Stimulated activated CD4-positive, alpha-beta T cell treated with anti-CD3 and anti-CD28 coated beads, TNF-alpha, amount 100 ng/mL, for 48 hours (primary cell): ENCODE data around the gene KLHDC9.
"Not testable (repeated sequence)": the region's sequence is repeated elsewhere in the genome, so short reads cannot be mapped to it uniquely, and the experiment has no call there.

Experiments used
- DNase-seq, 3 donors: peaks; one replicate each; pipeline ENCODE4 v3.0.0-alpha.2; 2020; ENCODE audit warnings: low read depth in 3 of 3

KLHDC9 gene

DNA sequence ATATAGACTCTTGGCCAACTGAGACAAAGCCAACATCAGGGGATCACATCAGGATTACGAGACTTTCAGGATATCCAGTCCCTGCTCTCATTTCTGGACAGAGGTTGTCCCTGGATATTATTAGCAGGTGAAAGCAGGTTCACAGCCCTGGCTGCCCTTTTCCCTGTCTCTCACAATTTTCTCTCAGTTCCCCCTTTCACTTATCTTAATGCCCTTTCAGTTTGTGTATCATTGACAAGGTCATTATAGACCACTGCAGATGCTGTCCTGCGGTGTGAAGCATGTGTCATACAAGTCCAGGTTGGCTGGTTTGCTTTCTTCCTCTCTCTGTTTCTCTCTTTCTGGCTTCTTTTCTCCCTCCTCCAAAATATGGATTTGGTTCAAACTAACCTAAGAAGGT lies 2.1 kb upstream of the KLHDC9 start:
- no peak for DNase-seq

DNA sequence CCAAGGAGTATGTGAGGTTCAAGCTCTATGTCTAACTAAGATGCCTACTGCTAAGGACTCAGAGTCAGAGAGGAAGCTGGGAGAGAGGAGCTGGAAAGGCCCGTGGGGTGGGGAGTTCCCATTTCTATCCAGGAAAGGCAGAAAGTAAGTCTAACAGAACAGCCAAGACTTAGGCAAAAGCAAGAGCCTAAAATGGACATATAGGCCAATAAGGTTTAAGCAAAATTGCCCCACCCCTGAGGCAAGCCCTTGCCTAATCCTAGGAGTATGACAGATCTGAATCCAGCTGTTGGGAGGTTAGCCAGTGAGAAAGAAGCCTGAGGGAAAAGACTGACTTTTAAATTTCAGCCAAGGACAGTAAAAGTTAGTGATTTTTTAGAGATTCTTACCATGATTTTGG lies 1.6 kb upstream of the KLHDC9 start:
- no peak for DNase-seq

DNA sequence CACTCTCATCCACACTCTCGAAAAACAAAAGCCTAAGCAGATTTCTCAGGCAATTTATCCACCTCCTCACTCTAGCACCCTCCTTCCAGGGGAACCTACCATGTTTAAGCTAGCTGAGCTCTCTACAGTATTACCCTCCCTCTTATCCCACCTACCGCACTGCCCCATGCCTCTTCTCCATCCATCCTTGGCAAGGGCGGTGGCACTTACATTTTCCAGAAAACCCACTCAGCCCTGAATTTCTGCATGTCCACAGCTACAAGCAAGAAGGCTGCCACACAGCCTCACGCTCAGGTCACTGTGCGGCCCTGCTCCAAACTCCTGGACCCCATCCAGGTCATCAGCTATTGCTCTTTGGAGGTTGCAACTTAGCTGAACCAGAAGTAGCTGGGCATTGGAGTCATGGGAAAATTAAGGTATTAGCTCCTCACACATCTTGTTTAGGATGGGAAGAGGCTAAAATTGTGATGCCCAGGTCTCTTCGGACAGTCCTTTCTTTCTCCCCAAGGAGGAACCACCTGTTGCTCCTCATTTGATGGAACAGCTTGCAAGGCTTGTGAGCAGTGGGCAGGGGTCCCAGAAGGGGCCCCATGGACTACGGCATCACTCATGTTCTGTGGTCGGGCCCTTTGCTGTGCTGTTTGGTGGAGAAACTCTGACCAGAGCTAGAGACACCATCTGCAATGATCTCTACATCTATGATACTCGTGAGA lies 1.1 kb downstream of the KLHDC9 start:
- no peak for DNase-seq

GRCh38 chr1:161100556-161100955 lies 2.4 kb downstream of the KLHDC9 start:
- DNase-seq: no peak

- DNase-seq: no peak
These were observed 8.3 kb downstream of the KLHDC9 start for GRCh38 chr1:161106431-161106830.

DNA sequence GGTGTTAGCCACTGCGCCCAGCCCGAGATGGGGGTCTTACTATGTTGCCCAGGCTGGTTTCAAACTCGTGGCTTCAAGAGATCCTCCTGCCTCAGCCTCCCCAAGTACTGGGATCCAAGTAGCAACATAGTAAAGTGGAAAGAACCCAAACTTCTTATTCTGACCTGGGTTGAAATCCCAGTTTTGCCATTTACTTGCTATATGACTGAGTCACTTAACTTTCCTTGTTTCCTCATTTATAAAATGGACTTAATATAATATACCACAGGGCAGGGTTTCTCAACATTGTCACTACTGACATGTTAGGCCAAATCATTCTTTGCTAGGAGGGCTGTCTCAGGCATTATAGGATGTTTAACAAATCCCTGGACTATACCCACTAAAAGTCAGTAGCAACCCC lies 13.0 kb downstream of the KLHDC9 start:
- DNase-seq: no peak

GRCh38 chr1:161111527-161111926 lies 13.4 kb downstream of the KLHDC9 start:
- no peak for DNase-seq

- DNase-seq: no peak
These were observed 15.8 kb downstream of the KLHDC9 start for GRCh38 chr1:161113915-161114314.

DNA sequence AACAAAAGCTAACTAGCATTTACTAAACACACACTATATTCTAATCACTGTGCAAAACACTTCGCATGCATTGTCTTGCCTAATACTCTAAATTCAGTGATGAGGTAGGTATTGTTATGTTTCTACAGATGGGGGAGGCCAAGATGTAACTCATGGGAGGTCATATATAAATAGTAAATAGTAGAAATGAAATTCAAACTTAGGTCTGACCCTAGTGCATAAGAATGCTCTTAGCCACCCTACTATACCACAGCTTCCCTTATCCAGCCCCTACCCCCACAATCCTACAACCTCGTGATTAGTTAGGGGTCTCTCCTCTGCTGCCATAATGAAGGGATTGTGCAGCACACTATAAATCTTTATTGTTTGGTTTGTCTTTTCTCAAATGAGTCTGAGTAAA lies 16.4 kb downstream of the KLHDC9 start:
- no peak for DNase-seq

DNA sequence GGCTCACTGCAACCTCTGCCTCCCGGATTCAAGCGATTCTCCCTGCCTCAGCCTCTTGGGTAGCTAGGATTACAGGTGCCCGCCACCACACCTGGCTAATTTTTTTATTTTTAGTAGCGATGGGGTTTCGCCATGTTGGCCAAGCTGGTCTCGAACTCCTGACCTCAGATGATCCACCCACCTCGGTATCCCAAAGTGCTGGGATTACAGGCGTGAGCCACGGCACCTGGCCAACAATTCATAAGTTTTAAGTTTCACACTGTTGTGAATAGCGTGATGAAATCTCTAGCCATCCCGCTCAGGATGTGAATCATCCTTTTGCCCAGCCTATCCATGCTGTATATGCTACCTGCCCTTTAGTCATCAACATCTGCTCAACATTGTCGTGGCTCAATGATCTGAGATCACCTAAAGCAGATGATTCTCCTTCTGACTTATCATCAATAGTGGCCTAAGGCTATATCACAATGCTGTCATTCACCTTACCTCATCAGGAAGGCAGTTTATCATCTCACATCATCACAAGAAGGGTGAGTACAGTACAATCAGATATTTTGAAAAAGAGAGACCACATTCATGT lies 17.1 kb downstream of the KLHDC9 start:
- peak in 1 of 3 donors; percentile 56 for DNase-seq

GRCh38 chr1:161115961-161116360 lies 17.8 kb downstream of the KLHDC9 start:
- not testable (repeated sequence) for DNase-seq

DNA sequence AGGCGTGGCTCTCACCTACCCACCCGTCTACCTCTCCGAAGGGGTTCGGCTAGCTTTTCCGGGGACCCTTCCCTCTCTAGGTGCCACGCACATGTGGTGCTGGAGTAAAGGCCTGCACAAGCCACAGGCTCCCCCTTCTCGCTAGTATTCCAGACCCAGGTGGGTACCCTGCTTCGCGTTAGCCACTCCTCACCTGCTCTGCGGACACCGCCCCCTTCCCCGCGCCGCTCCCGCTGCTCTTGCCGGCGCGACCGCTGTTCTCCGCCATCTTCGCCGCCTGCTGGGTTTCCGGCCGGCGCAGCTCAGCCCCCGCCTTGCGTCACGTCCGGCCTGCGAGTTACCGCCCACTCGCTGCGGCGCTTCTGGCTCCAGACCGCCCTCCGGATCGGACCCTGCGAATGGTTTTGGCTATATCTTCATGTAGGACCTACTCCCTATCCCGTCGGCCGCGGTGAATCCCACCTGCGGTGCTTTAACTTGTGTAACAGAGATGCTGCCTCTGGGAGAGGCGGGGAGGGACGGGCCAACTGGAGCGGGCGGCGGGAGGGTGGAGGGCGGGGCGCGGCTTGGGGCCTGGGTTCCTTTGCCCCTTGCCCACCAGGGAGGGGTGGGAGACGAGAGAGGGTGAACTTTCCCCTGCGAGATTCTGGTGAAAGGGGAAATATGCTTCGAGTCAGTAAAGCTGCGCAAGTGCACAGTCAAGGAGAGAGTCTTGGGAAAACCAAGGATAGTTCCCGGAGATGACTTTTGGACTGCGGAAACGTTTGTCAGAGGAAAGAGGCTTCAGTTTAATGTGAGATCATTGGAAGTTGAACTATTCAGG lies 19.8 kb downstream of the KLHDC9 start, which contains the start of the genes NIT1 and PFDN2:
Gene NIT1 (plus strand): TSS at position 347 of the 823 bp plus-strand sequence. CDS start 72 bp downstream, at position 419.
Gene PFDN2 (minus strand): TSS at position 279 of the 823 bp plus-strand sequence. CDS start 11 bp downstream, at position 268.
- peak; percentile 75 to 85 (median 77) for DNase-seq

GRCh38 chr1:161119092-161119903 lies 21.1 kb downstream of the KLHDC9 start:
- DNase-seq: peak in 2 of 3 donors; percentile 52 to 70

GRCh38 chr1:161121042-161121650 lies 23.0 kb downstream of the KLHDC9 start:
- DNase-seq: no peak

GRCh38 chr1:161121834-161122233 lies 23.7 kb downstream of the KLHDC9 start:
- DNase-seq: no peak

DNA sequence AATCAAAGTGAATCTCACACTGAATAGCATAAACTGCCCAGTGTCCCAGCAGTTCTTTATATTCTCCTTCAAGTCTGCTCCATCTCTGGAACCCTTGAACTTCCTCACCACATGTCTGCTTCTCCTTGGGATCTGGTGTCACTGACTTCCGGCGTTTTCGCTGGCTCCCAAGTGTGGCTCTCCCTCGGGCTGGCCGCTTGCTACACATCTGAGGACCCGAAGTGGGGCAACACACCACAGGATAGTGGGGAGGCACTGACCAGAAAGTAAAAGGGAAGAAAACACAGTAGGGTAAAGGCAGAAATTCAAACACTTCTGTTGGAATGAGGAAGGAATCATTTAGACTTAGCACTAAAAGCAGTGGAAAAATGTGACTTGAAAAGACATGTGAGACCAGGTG lies 24.8 kb downstream of the KLHDC9 start:
- DNase-seq: no peak

DNA sequence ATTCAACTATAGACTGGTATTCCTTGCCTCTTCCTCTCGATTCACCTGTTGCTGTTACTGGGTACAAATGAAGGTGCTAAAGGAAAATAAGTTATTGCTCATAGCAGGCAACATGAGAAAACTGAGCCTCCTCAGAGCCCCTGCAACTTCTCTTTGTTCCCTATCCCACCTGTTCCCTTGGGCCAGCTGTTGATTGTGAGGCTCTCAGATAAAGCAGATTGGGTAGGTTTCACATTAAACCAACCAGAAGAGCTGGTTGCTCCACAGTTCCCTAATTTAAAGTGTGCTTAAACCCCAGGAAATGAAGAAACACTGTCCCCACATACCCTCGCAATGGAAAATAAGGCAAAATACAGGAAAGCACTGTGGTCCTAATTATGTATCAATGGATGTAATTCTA lies 29.5 kb downstream of the KLHDC9 start:
- DNase-seq: no peak

DNA sequence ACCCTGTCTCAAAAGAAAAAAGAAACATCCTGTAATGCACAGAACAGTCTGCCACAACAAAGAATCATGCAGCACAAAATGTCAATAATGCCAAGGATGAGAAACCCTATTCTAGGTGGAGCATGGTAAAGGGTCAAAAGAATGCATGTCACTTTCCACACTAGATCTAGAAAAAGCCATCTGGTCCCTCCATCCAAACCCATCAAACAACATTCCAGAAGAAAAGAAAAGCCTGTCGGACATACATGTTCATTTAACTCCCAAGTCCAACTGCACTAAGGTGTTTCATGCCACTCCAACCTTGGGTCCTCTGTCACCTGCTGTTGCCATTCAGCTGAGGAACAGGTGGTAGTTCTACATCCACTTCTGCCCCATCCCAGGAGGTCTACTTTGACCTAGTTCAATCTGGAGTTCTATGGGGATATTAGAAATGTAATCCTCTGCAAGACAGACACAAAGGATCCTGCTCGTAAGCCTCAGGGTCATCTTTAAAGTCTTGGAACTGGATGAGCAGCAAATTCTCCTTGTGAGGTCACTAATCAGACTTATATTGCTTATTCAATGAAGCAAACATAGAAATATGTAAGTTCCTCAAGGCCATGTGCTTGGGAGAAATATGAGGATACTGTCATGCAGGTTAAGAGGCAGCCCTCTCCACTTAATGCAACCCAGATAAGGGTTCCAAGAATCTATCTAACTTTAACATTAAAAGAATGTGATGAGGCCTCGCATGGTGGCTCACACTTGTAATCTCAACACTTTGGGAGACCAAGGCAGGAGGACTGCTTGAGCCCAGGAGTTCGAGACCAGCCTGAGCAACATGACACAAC lies 30.6 kb downstream of the KLHDC9 start:
- no peak for DNase-seq

DNA sequence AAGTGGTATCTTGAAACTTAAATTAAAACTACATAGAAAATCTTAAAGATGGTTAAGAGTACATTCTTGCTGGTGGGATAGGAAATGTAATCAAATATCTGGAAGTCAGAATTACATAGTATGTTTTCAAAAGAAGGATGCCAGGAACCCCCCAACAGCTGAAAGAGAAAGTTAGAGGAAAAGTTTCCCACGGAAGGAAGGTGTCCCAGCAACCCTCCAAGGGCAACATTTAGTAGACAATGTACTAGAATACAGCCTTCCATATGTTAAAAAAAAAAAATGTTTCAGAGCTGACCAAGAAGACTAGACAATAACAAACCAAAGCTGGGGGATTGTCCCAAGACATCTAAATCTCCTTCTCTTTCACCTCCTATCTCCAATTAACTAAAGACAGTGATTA lies 32.1 kb downstream of the KLHDC9 start:
- no peak for DNase-seq
